Pulmonary artery endothelial cell (primary cell): ENCODE data around the gene ZBTB17. TPM values are rescaled to one million over a fixed set of nuclear protein-coding genes. Genes with fewer than 3 reads are reported as not detected.
A peak's percentile ranks its signal among the peaks of the same experiment; 100 is the strongest.
"Not testable (repeated sequence)": the region's sequence is repeated elsewhere in the genome, so short reads cannot be mapped to it uniquely, and the experiment has no call there.

ENCODE experiments used
- DNase-seq: peaks from one replicate; pipeline ENCODE4 v3.0.0-alpha.2; 2011; ENCODE audit warnings: low read depth, low spot score
- total RNA-seq: library from RNA; depleted of rRNA; stranded (reverse); fragments of >200 nt; gene quantifications from 2 replicates; pipeline ENCODE4 v1.2.3, GENCODE V29; 2014

ZBTB17 gene
- total RNA-seq, 1 donor from 2014 or later: 52.4 TPM

- DNase-seq: no peak
Measured at GRCh38 chr1:15935056-15935950, 40.6 kb downstream of the ZBTB17 start.

GRCh38 chr1:15934211-15935055, 41.5 kb downstream of the ZBTB17 start:
- no peak for DNase-seq

GRCh38 chr1:15933684-15934083, 42.2 kb downstream of the ZBTB17 start:
- no peak for DNase-seq

GRCh38 chr1:15932612-15933011, 43.3 kb downstream of the ZBTB17 start:
- DNase-seq: no peak

- DNase-seq: no peak
Measured at GRCh38 chr1:15931884-15932283, 44.0 kb downstream of the ZBTB17 start.

GRCh38 chr1:15931401-15931800, 44.5 kb downstream of the ZBTB17 start:
- DNase-seq: no peak

- no peak for DNase-seq
Measured at GRCh38 chr1:15928971-15929965, 46.6 kb downstream of the ZBTB17 start.

GRCh38 chr1:15926448-15926847, 49.5 kb downstream of the ZBTB17 start:
- DNase-seq: not testable (repeated sequence)

- peak; percentile 13 for DNase-seq
Measured at GRCh38 chr1:15923241-15923640, 52.7 kb downstream of the ZBTB17 start.

- DNase-seq: no peak
Measured at GRCh38 chr1:15918962-15919715, 56.8 kb downstream of the ZBTB17 start.

GRCh38 chr1:15916916-15917315, 59.0 kb downstream of the ZBTB17 start:
- no peak for DNase-seq

GRCh38 chr1:15916417-15916816, 59.5 kb downstream of the ZBTB17 start:
- DNase-seq: no peak

GRCh38 chr1:15915991-15916390, 59.9 kb downstream of the ZBTB17 start:
- DNase-seq: no peak

GRCh38 chr1:15913607-15914006, 62.3 kb downstream of the ZBTB17 start:
- DNase-seq: not testable (repeated sequence)

- no peak for DNase-seq
Measured at GRCh38 chr1:15911927-15912326, 64.0 kb downstream of the ZBTB17 start.

- DNase-seq: no peak
Measured at GRCh38 chr1:15911141-15911540, 64.8 kb downstream of the ZBTB17 start.

GRCh38 chr1:15908597-15908996, 67.3 kb downstream of the ZBTB17 start:
- no peak for DNase-seq

- peak; percentile 8 for DNase-seq
Measured at GRCh38 chr1:15902882-15903281, 73.0 kb downstream of the ZBTB17 start.

GRCh38 chr1:15900662-15901279, 75.1 kb downstream of the ZBTB17 start:
- no peak for DNase-seq

- DNase-seq: no peak
Measured at GRCh38 chr1:15899266-15899665, 76.6 kb downstream of the ZBTB17 start.
